GM12878 (cell line): Measurements from ENCODE around the gene MOG. TPM values are rescaled to one million over a fixed set of nuclear protein-coding genes. Genes with fewer than 3 reads are reported as not detected.

Experiments used
- EED ChIP-seq: sonication (generic); IDR thresholded peaks from 2 replicates; pipeline ENCODE4 v1.6.1; 2016; ENCODE audit warnings: antibody characterized with exemption, low read depth
- FOXM1 ChIP-seq: IDR thresholded peaks from 2 replicates; pipeline ENCODE4 v1.6.1; 2012; ENCODE audit warnings: low read depth, mild to moderate bottlenecking, inconsistent platforms, low read length, moderate library complexity
- GATAD2B ChIP-seq: fragments of 450-650 bp; conservative IDR thresholded peaks from 2 replicates; pipeline ENCODE4 v1.6.1; 2017; ENCODE audit warnings: low read depth, mild to moderate bottlenecking, moderate library complexity
- HDAC2 ChIP-seq: fragments of 200-600 bp; sonication (generic); IDR thresholded peaks from 2 replicates; pipeline ENCODE4 v1.6.1; 2017
- HDAC6 ChIP-seq: fragments of 200-600 bp; sonication (generic); IDR thresholded peaks from one replicate; pipeline ENCODE4 v1.8.0; 2017; ENCODE audit warnings: antibody characterized with exemption; ENCODE audit not compliant: unreplicated experiment
- MYC ChIP-seq: IDR thresholded peaks from 2 replicates; pipeline ENCODE4 v1.6.1; 2011; ENCODE audit warnings: mild to moderate bottlenecking, low read length, moderate library complexity, inconsistent platforms; ENCODE audit not compliant: insufficient read depth, insufficient replicate concordance, insufficient read length, severe bottlenecking
- TARDBP ChIP-seq: IDR thresholded peaks from 2 replicates; pipeline ENCODE4 v1.6.1; 2016; ENCODE audit warnings: borderline replicate concordance
- polyA plus RNA-seq, 11 experiments: library from polyadenylated mRNA; depleted of rRNA in 4 of 11; unstranded in 6 of 11; stranded (reverse) in 5 of 11; fragments of >200 nt; fragmentation: Nextera tagmentation in 4 of 11; fragmentation: Illumina TruSeq in 1 of 11; extraction: Ambion mirVana in 4 of 11; extraction: Trizol in 1 of 11; gene quantifications; 1 replicate in 1 of 11; 2 replicates in 10 of 11; pipeline versions ENCODE4 v1.2.1 to v1.2.3, GENCODE V29; 2011 to 2016; ENCODE audit warnings: inconsistent platforms in 2 of 11, missing spikeins in 2 of 11, low read depth in 1 of 11
- total RNA-seq, 4 experiments: library from RNA; depleted of rRNA in 3 of 4; stranded (reverse); fragments of >200 nt in 3 of 4; fragmentation: Illumina TruSeq in 1 of 4; extraction: Trizol in 1 of 4; gene quantifications; 2 replicates each; pipeline versions ENCODE4 v1.2.1 to v1.2.3, GENCODE V29; 2013 to 2021
- TF ChIP-seq, protein P1 (sequence below): fragments of 450-650 bp; IDR thresholded peaks from 2 replicates; pipeline ENCODE4 v1.6.1; 2017; ENCODE audit warnings: borderline replicate concordance
- TF ChIP-seq, protein P2 (sequence below): fragments of 450-650 bp; IDR thresholded peaks from 2 replicates; pipeline ENCODE4 v1.6.1; 2018; ENCODE audit warnings: borderline replicate concordance, mild to moderate bottlenecking; ENCODE audit not compliant: partially characterized antibody
- TF ChIP-seq, protein P3 (sequence below): IDR thresholded peaks from 2 replicates; pipeline ENCODE4 v1.6.1; 2011; ENCODE audit warnings: low read depth, low read length, improper control_type of control experiment, borderline replicate concordance

The MOG gene
- total and polyA plus RNA-seq, 10 of the 15 experiments (the other 5 are each of a cell fraction or from before 2014, with no cell fraction given), result not detected

DNA sequence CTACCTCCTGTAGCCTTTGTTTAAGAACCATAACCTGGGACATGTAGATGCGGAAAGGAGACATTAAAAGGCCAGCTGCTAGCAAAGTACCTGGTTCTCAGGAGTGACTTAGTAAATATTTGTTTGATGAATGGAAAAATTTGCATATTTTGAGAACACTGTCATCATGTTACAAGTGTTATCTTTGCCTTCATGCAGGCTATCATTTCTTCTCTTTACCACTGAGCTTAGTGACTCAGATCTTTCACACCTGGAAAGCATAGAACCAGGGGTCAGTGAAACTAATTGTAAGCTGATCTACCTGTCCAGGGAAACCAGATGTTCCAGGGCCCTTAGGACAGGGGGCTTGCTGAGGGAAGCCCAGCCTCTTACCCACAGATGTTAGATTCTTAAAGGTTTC lies 18.7 kb downstream of the MOG start (continued):
- TF ChIP-seq MYC (no peak), FOXM1 (no peak), GATAD2B (no peak), HDAC6 (no peak), TARDBP (no peak), HDAC2 (no peak), EED (no peak)
- TF ChIP-seq, protein P1, sequence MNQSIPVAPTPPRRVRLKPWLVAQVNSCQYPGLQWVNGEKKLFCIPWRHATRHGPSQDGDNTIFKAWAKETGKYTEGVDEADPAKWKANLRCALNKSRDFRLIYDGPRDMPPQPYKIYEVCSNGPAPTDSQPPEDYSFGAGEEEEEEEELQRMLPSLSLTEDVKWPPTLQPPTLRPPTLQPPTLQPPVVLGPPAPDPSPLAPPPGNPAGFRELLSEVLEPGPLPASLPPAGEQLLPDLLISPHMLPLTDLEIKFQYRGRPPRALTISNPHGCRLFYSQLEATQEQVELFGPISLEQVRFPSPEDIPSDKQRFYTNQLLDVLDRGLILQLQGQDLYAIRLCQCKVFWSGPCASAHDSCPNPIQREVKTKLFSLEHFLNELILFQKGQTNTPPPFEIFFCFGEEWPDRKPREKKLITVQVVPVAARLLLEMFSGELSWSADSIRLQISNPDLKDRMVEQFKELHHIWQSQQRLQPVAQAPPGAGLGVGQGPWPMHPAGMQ, result no peak
- TF ChIP-seq, protein P2, sequence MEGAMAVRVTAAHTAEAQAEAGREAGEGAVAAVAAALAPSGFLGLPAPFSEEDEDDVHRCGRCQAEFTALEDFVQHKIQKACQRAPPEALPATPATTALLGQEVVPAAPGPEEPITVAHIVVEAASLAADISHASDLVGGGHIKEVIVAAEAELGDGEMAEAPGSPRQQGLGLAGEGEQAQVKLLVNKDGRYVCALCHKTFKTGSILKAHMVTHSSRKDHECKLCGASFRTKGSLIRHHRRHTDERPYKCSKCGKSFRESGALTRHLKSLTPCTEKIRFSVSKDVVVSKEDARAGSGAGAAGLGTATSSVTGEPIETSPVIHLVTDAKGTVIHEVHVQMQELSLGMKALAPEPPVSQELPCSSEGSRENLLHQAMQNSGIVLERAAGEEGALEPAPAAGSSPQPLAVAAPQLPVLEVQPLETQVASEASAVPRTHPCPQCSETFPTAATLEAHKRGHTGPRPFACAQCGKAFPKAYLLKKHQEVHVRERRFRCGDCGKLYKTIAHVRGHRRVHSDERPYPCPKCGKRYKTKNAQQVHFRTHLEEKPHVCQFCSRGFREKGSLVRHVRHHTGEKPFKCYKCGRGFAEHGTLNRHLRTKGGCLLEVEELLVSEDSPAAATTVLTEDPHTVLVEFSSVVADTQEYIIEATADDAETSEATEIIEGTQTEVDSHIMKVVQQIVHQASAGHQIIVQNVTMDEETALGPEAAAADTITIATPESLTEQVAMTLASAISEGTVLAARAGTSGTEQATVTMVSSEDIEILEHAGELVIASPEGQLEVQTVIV, result no peak
- TF ChIP-seq, protein P3, sequence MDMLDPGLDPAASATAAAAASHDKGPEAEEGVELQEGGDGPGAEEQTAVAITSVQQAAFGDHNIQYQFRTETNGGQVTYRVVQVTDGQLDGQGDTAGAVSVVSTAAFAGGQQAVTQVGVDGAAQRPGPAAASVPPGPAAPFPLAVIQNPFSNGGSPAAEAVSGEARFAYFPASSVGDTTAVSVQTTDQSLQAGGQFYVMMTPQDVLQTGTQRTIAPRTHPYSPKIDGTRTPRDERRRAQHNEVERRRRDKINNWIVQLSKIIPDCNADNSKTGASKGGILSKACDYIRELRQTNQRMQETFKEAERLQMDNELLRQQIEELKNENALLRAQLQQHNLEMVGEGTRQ, result no peak
- TF ChIP-seq, all 136 proteins: peak for 0
